Measurements from ENCODE around the gene SNURF.
"Not testable (repeated sequence)": the region's sequence is repeated elsewhere in the genome, so short reads cannot be mapped to it uniquely, and the experiment has no call there.

SNURF gene

GRCh38 chr15:24971772-24972171 is 17.0 kb downstream of the SNURF start:
- DNase-seq: no peak

- DNase-seq: not testable (repeated sequence)
Observed at GRCh38 chr15:24972707-24973106, 17.9 kb downstream of the SNURF start.

GRCh38 chr15:24976932-24977331 is 22.1 kb downstream of the SNURF start:
- no peak for DNase-seq

GRCh38 chr15:24977686-24978085 is 22.9 kb downstream of the SNURF start:
- DNase-seq: no peak

GRCh38 chr15:24985224-24985623 is 30.4 kb downstream of the SNURF start:
- no peak for DNase-seq

- no peak for DNase-seq
Observed at GRCh38 chr15:24986653-24987052, 31.9 kb downstream of the SNURF start.
